ENCODE results near the gene MAPRE2.

GRCh38 chr18:35043207-35043606, 2.0 kb downstream of the MAPRE2 start:
- no peak for TF ChIP-seq POLR2AphosphoS5 (IDR thresholded peaks at IDR 0.05)
- TF ChIP-seq, protein P1, sequence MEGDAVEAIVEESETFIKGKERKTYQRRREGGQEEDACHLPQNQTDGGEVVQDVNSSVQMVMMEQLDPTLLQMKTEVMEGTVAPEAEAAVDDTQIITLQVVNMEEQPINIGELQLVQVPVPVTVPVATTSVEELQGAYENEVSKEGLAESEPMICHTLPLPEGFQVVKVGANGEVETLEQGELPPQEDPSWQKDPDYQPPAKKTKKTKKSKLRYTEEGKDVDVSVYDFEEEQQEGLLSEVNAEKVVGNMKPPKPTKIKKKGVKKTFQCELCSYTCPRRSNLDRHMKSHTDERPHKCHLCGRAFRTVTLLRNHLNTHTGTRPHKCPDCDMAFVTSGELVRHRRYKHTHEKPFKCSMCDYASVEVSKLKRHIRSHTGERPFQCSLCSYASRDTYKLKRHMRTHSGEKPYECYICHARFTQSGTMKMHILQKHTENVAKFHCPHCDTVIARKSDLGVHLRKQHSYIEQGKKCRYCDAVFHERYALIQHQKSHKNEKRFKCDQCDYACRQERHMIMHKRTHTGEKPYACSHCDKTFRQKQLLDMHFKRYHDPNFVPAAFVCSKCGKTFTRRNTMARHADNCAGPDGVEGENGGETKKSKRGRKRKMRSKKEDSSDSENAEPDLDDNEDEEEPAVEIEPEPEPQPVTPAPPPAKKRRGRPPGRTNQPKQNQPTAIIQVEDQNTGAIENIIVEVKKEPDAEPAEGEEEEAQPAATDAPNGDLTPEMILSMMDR (IDR thresholded peaks at IDR 0.05 in 8 of 11, conservative IDR thresholded peaks at IDR 0.05 in 3 of 11) = no peak
